ENCODE data around the gene MRPS10. TPM values are rescaled to one million over a fixed set of nuclear protein-coding genes. Genes with fewer than 3 reads are reported as not detected.

The MRPS10 gene
- total RNA-seq, 1 donor from 2014 or later, result 32.1 TPM

DNA sequence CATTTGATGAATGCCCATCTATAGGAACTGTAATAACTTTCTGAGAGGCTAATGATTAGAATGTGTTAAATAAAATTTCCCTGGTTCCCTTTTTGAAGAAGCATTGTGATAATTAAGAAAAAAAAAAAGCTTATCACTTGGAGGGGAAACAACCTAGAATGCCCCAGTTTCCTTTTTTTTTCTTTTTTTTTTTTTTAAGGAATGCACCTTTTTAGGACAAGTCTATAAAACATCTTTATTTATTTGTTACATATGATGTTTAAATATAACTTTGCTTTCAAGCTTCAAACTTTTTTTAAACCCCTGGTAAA, 7.3 kb upstream of the MRPS10 start:
- Mint-ChIP-seq H3K4me3 (ENCODE audit: unreplicated experiment) (no peak overlapping the region), H3K4me1 (ENCODE audit: low read depth, unreplicated experiment) (peaks cover 28% of the 10 kb centered on the region), H3K27ac (ENCODE audit: unreplicated experiment) (peak overlapping the region; percentile 88), H3K36me3 (ENCODE audit: low read depth, unreplicated experiment) (peaks cover 1% of the 10 kb centered on the region), H3K27me3 (ENCODE audit: low read depth, unreplicated experiment) (no peaks in the 10 kb centered on the region), H3K9me3 (ENCODE audit: unreplicated experiment) (no peaks in the 10 kb centered on the region)
- peak overlapping the region; percentile 71 for H3K27ac ChIP-seq (ENCODE audit: low read depth, low read length)
- H2AFZ ChIP-seq (ENCODE audit: low read depth, low read length), result no peak overlapping the region
- H3K4me2 ChIP-seq (ENCODE audit: low read length), result peak overlapping the region; percentile 64
- H3K4me3 ChIP-seq (ENCODE audit: insufficient read depth, low read depth, low read length), result no peak overlapping the region
- no peaks in the 10 kb centered on the region for H3K79me2 ChIP-seq (ENCODE audit: insufficient read depth, low read length)
- DNase-seq (ENCODE audit: low read depth), result no peak
- no peak for TF ChIP-seq EZH2 (IDR thresholded peaks at IDR 0.05; ENCODE audit: insufficient read depth, low read length)
- TF ChIP-seq, protein P1, sequence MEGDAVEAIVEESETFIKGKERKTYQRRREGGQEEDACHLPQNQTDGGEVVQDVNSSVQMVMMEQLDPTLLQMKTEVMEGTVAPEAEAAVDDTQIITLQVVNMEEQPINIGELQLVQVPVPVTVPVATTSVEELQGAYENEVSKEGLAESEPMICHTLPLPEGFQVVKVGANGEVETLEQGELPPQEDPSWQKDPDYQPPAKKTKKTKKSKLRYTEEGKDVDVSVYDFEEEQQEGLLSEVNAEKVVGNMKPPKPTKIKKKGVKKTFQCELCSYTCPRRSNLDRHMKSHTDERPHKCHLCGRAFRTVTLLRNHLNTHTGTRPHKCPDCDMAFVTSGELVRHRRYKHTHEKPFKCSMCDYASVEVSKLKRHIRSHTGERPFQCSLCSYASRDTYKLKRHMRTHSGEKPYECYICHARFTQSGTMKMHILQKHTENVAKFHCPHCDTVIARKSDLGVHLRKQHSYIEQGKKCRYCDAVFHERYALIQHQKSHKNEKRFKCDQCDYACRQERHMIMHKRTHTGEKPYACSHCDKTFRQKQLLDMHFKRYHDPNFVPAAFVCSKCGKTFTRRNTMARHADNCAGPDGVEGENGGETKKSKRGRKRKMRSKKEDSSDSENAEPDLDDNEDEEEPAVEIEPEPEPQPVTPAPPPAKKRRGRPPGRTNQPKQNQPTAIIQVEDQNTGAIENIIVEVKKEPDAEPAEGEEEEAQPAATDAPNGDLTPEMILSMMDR (IDR thresholded peaks at IDR 0.05; ENCODE audit: insufficient read depth, low read depth, low read length), result no peak
- H3K36me3 ChIP-seq (ENCODE audit: insufficient read depth, low read length), result no peaks in the 10 kb centered on the region
- no peaks in the 10 kb centered on the region for H3K27me3 ChIP-seq (ENCODE audit: insufficient read depth, low read length)
- H4K20me1 ChIP-seq (ENCODE audit: insufficient read depth, low read length), result no peaks in the 10 kb centered on the region
- FAIRE-seq, result no peak
- H3K9me3 ChIP-seq (ENCODE audit: insufficient read depth, low read depth, low read length), result no peaks in the 10 kb centered on the region
- peaks cover 28% of the 10 kb centered on the region for H3K4me1 ChIP-seq (ENCODE audit: insufficient read depth, low read length)
- peak overlapping the region; percentile 52 for H3K9ac ChIP-seq (ENCODE audit: low read length)

DNA sequence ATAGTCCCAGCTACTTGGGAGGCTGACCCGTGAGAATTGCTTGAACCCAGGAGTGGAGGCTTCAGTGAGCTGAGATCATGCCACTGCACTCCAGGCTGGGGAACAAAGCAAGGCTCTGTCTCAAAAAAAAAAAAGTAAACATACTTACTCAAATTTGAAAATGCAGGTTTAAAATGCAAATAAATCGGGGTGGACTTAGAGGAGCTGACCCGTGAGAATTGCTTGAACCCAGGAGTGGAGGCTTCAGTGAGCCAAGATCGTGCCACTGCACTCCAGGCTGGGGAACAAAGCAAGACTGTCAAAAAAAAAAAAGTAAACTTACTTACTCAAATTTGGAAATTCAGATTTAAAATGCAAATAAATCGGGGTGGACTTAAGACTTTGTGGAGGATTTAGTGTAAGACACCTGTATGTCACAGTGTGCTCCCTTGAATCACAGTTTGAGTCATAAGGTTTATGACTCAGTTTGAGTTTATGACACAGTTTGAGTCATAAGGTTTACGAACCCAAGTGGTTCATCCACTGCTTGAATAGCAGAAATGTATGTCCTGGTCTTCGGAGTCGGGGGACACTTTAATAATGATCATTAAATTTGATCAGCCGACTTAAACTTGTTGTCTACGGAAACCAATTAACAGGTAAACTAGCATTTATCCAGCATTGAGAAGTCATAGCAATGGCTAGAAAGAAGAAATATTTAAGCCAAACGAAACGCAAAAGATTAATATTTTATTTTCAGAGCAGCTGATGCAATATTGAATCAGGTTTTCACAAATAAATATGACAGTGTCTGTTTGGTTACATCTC, 6.8 kb upstream of the MRPS10 start:
- DNase-seq (ENCODE audit: low read depth), result peak; percentile 90
- Histone ChIP-seq H3K4me1 (ENCODE audit: insufficient read depth, low read length) (peaks cover 28% of the 10 kb centered on the region), H3K27me3 (ENCODE audit: insufficient read depth, low read length) (no peaks in the 10 kb centered on the region), H4K20me1 (ENCODE audit: insufficient read depth, low read length) (no peaks in the 10 kb centered on the region), H3K36me3 (ENCODE audit: insufficient read depth, low read length) (no peaks in the 10 kb centered on the region), H3K4me3 (ENCODE audit: insufficient read depth, low read depth, low read length) (no peak overlapping the region), H3K27ac (ENCODE audit: low read depth, low read length) (peak overlapping the region; percentile 71), H3K9ac (ENCODE audit: low read length) (peak overlapping the region; percentile 52), H3K9me3 (ENCODE audit: insufficient read depth, low read depth, low read length) (no peaks in the 10 kb centered on the region), H2AFZ (ENCODE audit: low read depth, low read length) (no peak overlapping the region), H3K4me2 (ENCODE audit: low read length) (peak overlapping the region; percentile 64), H3K79me2 (ENCODE audit: insufficient read depth, low read length) (no peaks in the 10 kb centered on the region)
- peaks cover 28% of the 10 kb centered on the region for H3K4me1 Mint-ChIP-seq (ENCODE audit: low read depth, unreplicated experiment)
- H3K9me3 Mint-ChIP-seq (ENCODE audit: unreplicated experiment), result no peaks in the 10 kb centered on the region
- TF ChIP-seq, protein P1 (IDR thresholded peaks at IDR 0.05; ENCODE audit: insufficient read depth, low read depth, low read length), result no peak
- TF ChIP-seq EZH2 (IDR thresholded peaks at IDR 0.05; ENCODE audit: insufficient read depth, low read length), result no peak
- no peak overlapping the region for H3K4me3 Mint-ChIP-seq (ENCODE audit: unreplicated experiment)
- H3K27me3 Mint-ChIP-seq (ENCODE audit: low read depth, unreplicated experiment), result no peaks in the 10 kb centered on the region
- H3K27ac Mint-ChIP-seq (ENCODE audit: unreplicated experiment), result peak overlapping the region; percentile 90
- no peaks in the 10 kb centered on the region for H3K36me3 Mint-ChIP-seq (ENCODE audit: low read depth, unreplicated experiment)
- peak; percentile 50 for FAIRE-seq

DNA sequence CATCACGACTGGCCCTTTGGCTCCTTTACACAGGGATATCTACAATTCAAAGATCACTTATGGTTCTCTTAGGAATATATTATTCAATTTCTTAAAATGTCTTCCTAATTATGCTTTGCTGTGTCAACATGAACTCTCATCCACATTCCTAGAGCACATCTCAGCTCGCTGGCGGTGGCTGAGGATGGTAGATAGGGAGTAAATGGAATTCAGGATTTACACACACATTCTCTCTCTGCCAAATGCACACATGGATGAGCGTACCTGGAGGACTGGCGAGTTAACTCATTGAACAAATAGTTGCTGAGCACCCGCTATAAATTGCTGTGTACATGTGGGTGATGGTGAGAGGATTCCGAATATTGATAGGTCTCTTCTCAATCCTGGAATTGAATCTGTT, 4.8 kb upstream of the MRPS10 start:
- Mint-ChIP-seq H3K4me3 (ENCODE audit: unreplicated experiment) (no peak overlapping the region), H3K36me3 (ENCODE audit: low read depth, unreplicated experiment) (no peaks in the 10 kb centered on the region), H3K4me1 (ENCODE audit: low read depth, unreplicated experiment) (peaks cover 28% of the 10 kb centered on the region), H3K27me3 (ENCODE audit: low read depth, unreplicated experiment) (no peaks in the 10 kb centered on the region), H3K9me3 (ENCODE audit: unreplicated experiment) (no peaks in the 10 kb centered on the region), H3K27ac (ENCODE audit: unreplicated experiment) (no peak overlapping the region)
- TF ChIP-seq, protein P1 (IDR thresholded peaks at IDR 0.05; ENCODE audit: insufficient read depth, low read depth, low read length), result no peak
- no peak for TF ChIP-seq EZH2 (IDR thresholded peaks at IDR 0.05; ENCODE audit: insufficient read depth, low read length)
- no peak overlapping the region for H2AFZ ChIP-seq (ENCODE audit: low read depth, low read length)
- no peak overlapping the region for H3K27ac ChIP-seq (ENCODE audit: low read depth, low read length)
- peaks cover under 1% of the 10 kb centered on the region for H3K79me2 ChIP-seq (ENCODE audit: insufficient read depth, low read length)
- H3K9ac ChIP-seq (ENCODE audit: low read length), result no peak overlapping the region
- H3K4me3 ChIP-seq (ENCODE audit: insufficient read depth, low read depth, low read length), result no peak overlapping the region
- H4K20me1 ChIP-seq (ENCODE audit: insufficient read depth, low read length), result no peaks in the 10 kb centered on the region
- H3K27me3 ChIP-seq (ENCODE audit: insufficient read depth, low read length), result no peaks in the 10 kb centered on the region
- no peaks in the 10 kb centered on the region for H3K36me3 ChIP-seq (ENCODE audit: insufficient read depth, low read length)
- peaks cover 24% of the 10 kb centered on the region for H3K4me1 ChIP-seq (ENCODE audit: insufficient read depth, low read length)
- FAIRE-seq (no peak), DNase-seq (ENCODE audit: low read depth) (no peak)
- H3K9me3 ChIP-seq (ENCODE audit: insufficient read depth, low read depth, low read length), result no peaks in the 10 kb centered on the region
- no peak overlapping the region for H3K4me2 ChIP-seq (ENCODE audit: low read length)

Data from astrocyte (in vitro differentiated cells and primary cell).